Measurements from ENCODE around the gene CD46.

DNA sequence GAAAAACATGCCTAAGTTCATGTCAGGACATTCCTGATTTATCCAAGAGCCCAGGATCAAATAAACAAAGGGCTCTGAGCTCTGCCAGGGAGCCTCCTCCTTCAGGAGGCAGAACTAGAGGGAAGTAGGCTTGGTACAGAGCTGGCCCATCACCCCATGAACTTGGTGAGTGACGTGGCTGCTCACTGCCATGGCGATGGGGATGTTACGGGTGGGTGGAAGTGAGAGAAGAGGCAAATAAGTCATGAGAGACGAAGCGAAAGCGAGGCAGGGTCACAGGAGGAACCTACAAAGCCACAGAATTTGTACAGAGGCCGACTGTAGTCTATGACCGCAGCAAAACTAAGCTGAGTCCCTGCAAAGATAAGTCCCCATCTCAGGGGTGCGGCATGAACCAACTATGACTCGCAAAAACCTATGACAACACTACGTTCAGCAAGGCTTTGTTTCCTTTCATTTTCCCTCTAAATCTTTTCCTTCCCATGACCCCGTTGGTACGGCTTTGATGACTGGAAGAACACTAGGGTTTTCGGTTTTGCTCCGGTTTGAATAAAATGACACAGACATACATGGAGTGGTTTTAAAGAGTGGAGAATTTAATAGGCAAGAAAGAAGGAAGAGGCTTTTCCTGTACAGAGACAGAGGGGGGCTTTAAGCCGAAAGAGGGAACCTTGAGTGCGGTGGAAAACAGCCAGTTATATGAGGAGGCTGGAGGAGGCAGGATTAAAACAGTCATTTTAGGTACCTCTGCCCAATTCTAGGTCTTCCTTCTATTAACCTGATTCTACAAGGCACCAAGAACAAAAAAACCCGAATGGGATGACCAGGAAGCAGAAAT is 74.1 kb downstream of the CD46 start:
- TF ChIP-seq, protein P1, sequence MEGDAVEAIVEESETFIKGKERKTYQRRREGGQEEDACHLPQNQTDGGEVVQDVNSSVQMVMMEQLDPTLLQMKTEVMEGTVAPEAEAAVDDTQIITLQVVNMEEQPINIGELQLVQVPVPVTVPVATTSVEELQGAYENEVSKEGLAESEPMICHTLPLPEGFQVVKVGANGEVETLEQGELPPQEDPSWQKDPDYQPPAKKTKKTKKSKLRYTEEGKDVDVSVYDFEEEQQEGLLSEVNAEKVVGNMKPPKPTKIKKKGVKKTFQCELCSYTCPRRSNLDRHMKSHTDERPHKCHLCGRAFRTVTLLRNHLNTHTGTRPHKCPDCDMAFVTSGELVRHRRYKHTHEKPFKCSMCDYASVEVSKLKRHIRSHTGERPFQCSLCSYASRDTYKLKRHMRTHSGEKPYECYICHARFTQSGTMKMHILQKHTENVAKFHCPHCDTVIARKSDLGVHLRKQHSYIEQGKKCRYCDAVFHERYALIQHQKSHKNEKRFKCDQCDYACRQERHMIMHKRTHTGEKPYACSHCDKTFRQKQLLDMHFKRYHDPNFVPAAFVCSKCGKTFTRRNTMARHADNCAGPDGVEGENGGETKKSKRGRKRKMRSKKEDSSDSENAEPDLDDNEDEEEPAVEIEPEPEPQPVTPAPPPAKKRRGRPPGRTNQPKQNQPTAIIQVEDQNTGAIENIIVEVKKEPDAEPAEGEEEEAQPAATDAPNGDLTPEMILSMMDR (IDR thresholded peaks at IDR 0.05), result no peak
- TF ChIP-seq POLR2AphosphoS5 (IDR thresholded peaks at IDR 0.05), result peak in 2 of 3 donors; percentile 41 to 52

Data from breast epithelium (tissue), 3 donors.